ENCODE data around the gene BEND6. TPM values are rescaled to one million over a fixed set of nuclear protein-coding genes. Genes with fewer than 3 reads are reported as not detected.

Gene BEND6
- total and polyA plus RNA-seq, 10 of the 15 experiments (the other 5 are each of a cell fraction or from before 2014, with no cell fraction given): 0.79 to 2.8 (median 1.6) TPM

DNA sequence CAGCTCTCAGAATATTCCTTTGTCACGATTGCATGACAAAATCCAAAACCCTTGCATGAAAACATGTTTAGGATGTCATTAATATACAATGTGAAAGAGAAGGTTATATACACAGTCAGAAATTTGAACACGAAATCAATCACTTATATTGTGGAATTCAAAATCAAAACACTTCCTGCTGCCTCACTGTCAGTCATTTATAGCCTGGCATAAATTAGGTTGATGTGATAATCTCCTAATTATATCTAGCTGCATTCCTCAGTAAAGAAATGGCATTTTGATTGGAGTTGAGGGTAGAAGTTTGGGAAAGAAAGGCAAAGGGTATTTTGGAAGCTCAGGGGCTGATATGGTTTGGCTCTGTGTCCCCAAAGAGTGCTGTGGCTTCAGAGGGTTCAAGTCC is 24.1 kb upstream of the BEND6 start:
- Histone ChIP-seq H3K4me1 (ENCODE audit: control insufficient read depth, insufficient read depth, low read length) (peaks cover 4% of the 10 kb centered on the region; the same call in 1 of the 2 replicates), H3K4me2 (ENCODE audit: control insufficient read depth, insufficient read depth) (no peak overlapping the region), H3K36me3 (ENCODE audit: control insufficient read depth in 2 of 2, insufficient read depth in 2 of 2, low read length in 1 of 2) (no peaks in the 10 kb centered on the region), H2AFZ (ENCODE audit: control insufficient read depth, low read depth, low read length) (no peak overlapping the region), H3K9me3 (replicated peaks; ENCODE audit: control insufficient read depth, insufficient read depth, low read length) (no peaks in the 10 kb centered on the region), H3K27ac (ENCODE audit: control insufficient read depth, insufficient read depth) (no peak overlapping the region), H3K9ac (ENCODE audit: control insufficient read depth, insufficient read depth, low read length) (no peak overlapping the region), H3K79me2 (ENCODE audit: control insufficient read depth, insufficient read depth, low read length) (no peaks in the 10 kb centered on the region), H3K4me3 (no peak overlapping the region), H3K27me3 (replicated peaks in 1 of 2; ENCODE audit: control insufficient read depth in 2 of 2, insufficient read depth in 2 of 2, low read length in 1 of 2) (no peaks in the 10 kb centered on the region), H4K20me1 (ENCODE audit: control insufficient read depth, insufficient read depth) (no peaks in the 10 kb centered on the region)
- ChIA-PET POLR2A (no interaction called here), RAD21 (ENCODE audit: unreplicated experiment) (no interaction called here), SMC1A (ENCODE audit: uncharacterized antibody, unreplicated experiment) (interaction anchor here (1.1 to 2.4 kb wide), 3 partner anchors 16 to 26 kb away, joined by 3 to 6 read pairs (median 3); no protein-coding TSS in a partner anchor), CTCF (interaction anchor here (0.6 to 1.8 kb wide), 2 partner anchors 26 to 39 kb away, joined by 3 to 5 read pairs; no protein-coding TSS in a partner anchor)
- no peak for DNase-seq (ENCODE audit: low read depth, low spot score)
- no peak for FAIRE-seq
- intact Hi-C loops (cut with micrococcal nuclease; ENCODE audit: unreplicated experiment) (no loop called here), in situ Hi-C loops (cut with MboI) (no loop called here)
- ATAC-seq: no peak
- WGBS (ENCODE audit: insufficient coverage, insufficient replicate concordance, low lambda C conversion rate, missing lambda C conversion rate): 53% methylated on average over 2 of the region's 2 CpGs
- TF ChIP-seq SMAD5 (IDR thresholded peaks at IDR 0.05; ENCODE audit: low read depth) (no peak), POLR2A (IDR thresholded peaks at IDR 0.05; ENCODE audit: low read depth, low read length) (no peak), JUND (IDR thresholded peaks at IDR 0.05; ENCODE audit: low read depth, low read length) (no peak), SPI1 (IDR thresholded peaks at IDR 0.05; ENCODE audit: borderline replicate concordance, insufficient read depth, low read depth, low read length) (no peak), HDGF (IDR thresholded peaks at IDR 0.05) (no peak), EP300 (IDR thresholded peaks at IDR 0.05; ENCODE audit: borderline replicate concordance in 1 of 2, control insufficient read depth in 1 of 2, low read depth in 2 of 2, low read length in 2 of 2) (no peak), BACH1 (IDR thresholded peaks at IDR 0.05; ENCODE audit: borderline replicate concordance) (no peak), POLR2AphosphoS5 (IDR thresholded peaks at IDR 0.05; ENCODE audit: low read length) (no peak), FOXM1 (IDR thresholded peaks at IDR 0.05; ENCODE audit: low read depth, low read length) (no peak), SREBF1 (IDR thresholded peaks at IDR 0.05; ENCODE audit: low read length) (no peak), JUNB (IDR thresholded peaks at IDR 0.05) (no peak), EZH2 (IDR thresholded peaks at IDR 0.05; ENCODE audit: borderline replicate concordance, control insufficient read depth, low read depth, low read length) (no peak)
- no TSS peak for BruUV-seq (replicated peaks)
